Measurements from ENCODE around the gene POLE. TPM values are rescaled to one million over a fixed set of nuclear protein-coding genes. Genes with fewer than 3 reads are reported as not detected.

Gene POLE
- total and polyA plus RNA-seq, 4 donors: 7.6 to 39.2 (median 19.7) TPM

GRCh38 chr12:132576701-132577100 lies 110.4 kb downstream of the POLE start (continued):
- TF ChIP-seq MAX (IDR thresholded peaks at IDR 0.05): no peak

GRCh38 chr12:132575661-132576060 lies 111.5 kb downstream of the POLE start:
- Histone ChIP-seq H3K4me3 (ENCODE audit: low read depth in 1 of 3, low read length in 3 of 3) (no peak overlapping the region), H3K9ac (ENCODE audit: low read depth in 1 of 2, low read length in 2 of 2) (no peak overlapping the region), H3K27ac (ENCODE audit: low read depth in 1 of 2, low read length in 2 of 2) (no peak overlapping the region), H3K9me3 (ENCODE audit: control insufficient read depth in 4 of 4, low read length in 3 of 4) (no peaks in the 10 kb centered on the region), H3K27me3 (ENCODE audit: control insufficient read depth in 4 of 4, insufficient read depth in 4 of 4, low read length in 3 of 4) (no peaks in the 10 kb centered on the region), H3K4me1 (ENCODE audit: control insufficient read depth in 4 of 4, insufficient read depth in 4 of 4, low read length in 3 of 4) (no peaks in the 10 kb centered on the region), H3K36me3 (ENCODE audit: control insufficient read depth in 4 of 4, insufficient read depth in 3 of 4, low read depth in 1 of 4, low read length in 3 of 4) (peaks cover 6 to 54% (median 13%) of the 10 kb centered on the region in 4 donors)
- TF ChIP-seq RAD21 (IDR thresholded peaks at IDR 0.05): no peak
- TF ChIP-seq FOXA2 (IDR thresholded peaks at IDR 0.05): no peak
- no peak for TF ChIP-seq FOXA1 (IDR thresholded peaks at IDR 0.05)
- TF ChIP-seq ZBTB33 (IDR thresholded peaks at IDR 0.05): no peak
- TF ChIP-seq EGR1 (IDR thresholded peaks at IDR 0.05; ENCODE audit: low read depth in 2 of 2): no peak
- TF ChIP-seq HNF4A (conservative IDR thresholded peaks at IDR 0.05): no peak
- no peak for TF ChIP-seq HNF4G (IDR thresholded peaks at IDR 0.05)
- TF ChIP-seq YY1 (IDR thresholded peaks at IDR 0.05): no peak
- TF ChIP-seq CTCF (IDR thresholded peaks at IDR 0.05; ENCODE audit: low read depth, low read length, missing input control): no peak
- no peak for TF ChIP-seq JUND (IDR thresholded peaks at IDR 0.05)
- no peak for TF ChIP-seq MAX (IDR thresholded peaks at IDR 0.05)
- 97% methylated on average over 11 of the region's 11 CpGs for WGBS
- no peak for DNase-seq (ENCODE audit: low spot score)

- Histone ChIP-seq H3K4me3 (ENCODE audit: low read depth in 1 of 3, low read length in 3 of 3) (no peak overlapping the region), H3K9ac (ENCODE audit: low read depth in 1 of 2, low read length in 2 of 2) (no peak overlapping the region), H3K36me3 (ENCODE audit: control insufficient read depth in 4 of 4, insufficient read depth in 3 of 4, low read depth in 1 of 4, low read length in 3 of 4) (peaks cover 4 to 46% (median 14%) of the 10 kb centered on the region in 4 donors), H3K27ac (ENCODE audit: low read depth in 1 of 2, low read length in 2 of 2) (no peak overlapping the region), H3K27me3 (ENCODE audit: control insufficient read depth in 4 of 4, insufficient read depth in 4 of 4, low read length in 3 of 4) (no peaks in the 10 kb centered on the region), H3K9me3 (ENCODE audit: control insufficient read depth in 4 of 4, low read length in 3 of 4) (no peaks in the 10 kb centered on the region), H3K4me1 (ENCODE audit: control insufficient read depth in 4 of 4, insufficient read depth in 4 of 4, low read length in 3 of 4) (no peaks in the 10 kb centered on the region)
- DNase-seq (ENCODE audit: low spot score): no peak
- 98% methylated on average over 39 of the region's 39 CpGs for WGBS
- TF ChIP-seq GABPA (IDR thresholded peaks at IDR 0.05 in 1 of 2, conservative IDR thresholded peaks at IDR 0.05 in 1 of 2) (no peak), SP1 (IDR thresholded peaks at IDR 0.05) (no peak), JUND (IDR thresholded peaks at IDR 0.05) (no peak), TAF1 (conservative IDR thresholded peaks at IDR 0.05) (no peak), HNF4G (IDR thresholded peaks at IDR 0.05) (no peak), RXRA (IDR thresholded peaks at IDR 0.05) (no peak), CTCF (IDR thresholded peaks at IDR 0.05; ENCODE audit: low read depth, low read length, missing input control) (no peak), NR2F2 (IDR thresholded peaks at IDR 0.05) (no peak), RAD21 (IDR thresholded peaks at IDR 0.05) (no peak), HNF4A (conservative IDR thresholded peaks at IDR 0.05) (no peak), ATF3 (IDR thresholded peaks at IDR 0.05) (no peak), REST (IDR thresholded peaks at IDR 0.05) (no peak)
These were observed 112.7 kb downstream of the POLE start for GRCh38 chr12:132574271-132574996.
